HCT116 (cell line): ENCODE results near the gene CRY1. TPM values are rescaled to one million over a fixed set of nuclear protein-coding genes. Genes with fewer than 3 reads are reported as not detected.

Source experiments
- ATAC-seq: fragments of 200-7000 bp; cut with Tn5 transposase; 2 replicates; pipeline ENCODE4 v1.9.1; 2020; ENCODE audit warnings: mild to moderate bottlenecking, moderate library complexity
- BruUV-seq: library from RNA; stranded (reverse); fragments of 400-500 nt; replicated peaks from 2 replicates; lab custom pipeline; 2021; lab: Mats Ljungman, UMichigan
- CTCF ChIA-PET: fragments of 300-600 bp; sonication (Branson Sonifier 250); formaldehyde crosslinking; loops from one replicate; lab custom pipeline; 2021; ENCODE audit warnings: antibody characterized with exemption; lab: Charles Lee
- POLR2A ChIA-PET: fragments of 300-600, 350-600 bp; sonication (Branson Sonifier 250); formaldehyde crosslinking; loops from one replicate; lab custom pipeline; 2021; ENCODE audit warnings: antibody characterized with exemption; lab: Charles Lee
- RAD21 ChIA-PET, 2 experiments: fragments of 300-600 bp; sonication (Branson Sonifier 250); formaldehyde crosslinking; loops; one replicate each; lab custom pipeline; 2023; ENCODE audit warnings: low total read pairs in 2 of 2; ENCODE audit not compliant: uncharacterized antibody in 2 of 2, unreplicated experiment in 2 of 2, low non-redundant PET in 1 of 2; lab: Charles Lee
- DNase-seq: peaks from one replicate; pipeline ENCODE4 v3.0.0-alpha.2; 2010; ENCODE audit warnings: low read depth, low spot score
- H2AFZ ChIP-seq: fragments of 200-600 bp; shearing (Covaris generic), sonication (generic); 2 replicates; pipeline ENCODE4 v1.6.1; 2017; ENCODE audit warnings: low read depth, mixed run types, mixed read lengths, antibody characterized with exemption, low read length; ENCODE audit not compliant: poor library complexity, severe bottlenecking
- H3K27ac ChIP-seq: 2 replicates; pipeline ENCODE4 v1.5.1; 2012; ENCODE audit warnings: low read depth, low read length
- H3K27me3 ChIP-seq: fragments of 200-600 bp; sonication (generic); 2 replicates; pipeline ENCODE4 v1.6.1; 2016; ENCODE audit warnings: mixed run types, low read length, mixed read lengths; ENCODE audit not compliant: insufficient read depth
- H3K36me3 ChIP-seq, 2 experiments: fragments of 200-500 bp in 1 of 2; fragments of 200-600 bp in 1 of 2; sonication (Bioruptor generic) in 1 of 2; sonication (generic) in 1 of 2; 2 replicates each; pipeline versions ENCODE4 v1.5.1 to v1.6.1; 2014 to 2016; ENCODE audit warnings: low read length in 2 of 2, inconsistent platforms in 1 of 2, mixed read lengths in 1 of 2, mixed run types in 1 of 2; ENCODE audit not compliant: insufficient read depth in 2 of 2, control insufficient read depth in 1 of 2
- H3K4me1 ChIP-seq, 2 experiments: fragments of 200-600 bp in 1 of 2; sonication (generic) in 1 of 2; 2 replicates each; pipeline versions ENCODE4 v1.5.1 to v1.6.1; 2012 to 2017; ENCODE audit warnings: low read length in 2 of 2, inconsistent platforms in 1 of 2, mild to moderate bottlenecking in 1 of 2, mixed read lengths in 1 of 2, mixed run types in 1 of 2, moderate library complexity in 1 of 2; ENCODE audit not compliant: insufficient read depth in 2 of 2, control insufficient read depth in 1 of 2
- H3K4me2 ChIP-seq: fragments of 200-600 bp; sonication (generic); 2 replicates; pipeline ENCODE4 v1.6.1; 2017; ENCODE audit warnings: mixed run types, low read length, mixed read lengths
- H3K4me3 ChIP-seq, 2 experiments: fragments of 200-600 bp in 1 of 2; sonication (generic) in 1 of 2; replicated peaks in 1 of 2; 2 replicates each; pipeline ENCODE4 v1.5.1; 2011 to 2016; ENCODE audit warnings: low read length in 2 of 2, control low read depth in 1 of 2, low read depth in 1 of 2, mild to moderate bottlenecking in 1 of 2, mixed read lengths in 1 of 2, mixed run types in 1 of 2
- H3K79me2 ChIP-seq: fragments of 200-600 bp; sonication (generic); 2 replicates; pipeline ENCODE4 v1.6.1; 2017; ENCODE audit warnings: mild to moderate bottlenecking, mixed run types, low read length, moderate library complexity, mixed read lengths; ENCODE audit not compliant: insufficient read depth
- H3K9ac ChIP-seq: fragments of 200-600 bp; sonication (generic); 2 replicates; pipeline ENCODE4 v1.6.1; 2016; ENCODE audit warnings: low read length, mixed read lengths
- H3K9me2 ChIP-seq: fragments of 200-600 bp; sonication (generic), shearing (Covaris generic); 2 replicates; pipeline ENCODE4 v1.6.1; 2017; ENCODE audit warnings: mixed run types, mild to moderate bottlenecking, moderate library complexity; ENCODE audit not compliant: insufficient read depth
- H3K9me3 ChIP-seq, 2 experiments: fragments of 200-500 bp in 1 of 2; fragments of 200-600 bp in 1 of 2; sonication (Bioruptor generic) in 1 of 2; sonication (generic) in 1 of 2; 2 replicates each; pipeline ENCODE4 v1.6.1; 2014 to 2017; ENCODE audit warnings: low read length in 2 of 2, mixed read lengths in 2 of 2, inconsistent platforms in 1 of 2, low read depth in 1 of 2, mild to moderate bottlenecking in 1 of 2, mixed run types in 1 of 2, moderate library complexity in 1 of 2; ENCODE audit not compliant: control insufficient read depth in 1 of 2, insufficient read depth in 1 of 2
- H4K20me1 ChIP-seq: fragments of 200-600 bp; sonication (generic), shearing (Covaris generic); 2 replicates; pipeline ENCODE4 v1.6.1; 2017; ENCODE audit warnings: mixed run types, mild to moderate bottlenecking, moderate library complexity; ENCODE audit not compliant: insufficient read depth
- ATF3 ChIP-seq: IDR thresholded peaks from 2 replicates; pipeline ENCODE4 v1.6.1; 2012
- CEBPB ChIP-seq: IDR thresholded peaks from 2 replicates; pipeline ENCODE4 v1.6.1; 2012; ENCODE audit warnings: low read depth
- CTCF ChIP-seq, 3 experiments: fragments of 200-600 bp in 1 of 3; sonication (generic) in 1 of 3; IDR thresholded peaks in 2 of 3; conservative IDR thresholded peaks in 1 of 3; 2 replicates each; pipeline ENCODE4 v1.5.1; 2012 to 2017; ENCODE audit warnings: low read depth in 2 of 3, low read length in 2 of 3, antibody characterized with exemption in 1 of 3, borderline replicate concordance in 1 of 3, control low read depth in 1 of 3, mild to moderate bottlenecking in 1 of 3, mixed read lengths in 1 of 3, mixed run types in 1 of 3, moderate library complexity in 1 of 3; ENCODE audit not compliant: insufficient read depth in 1 of 3
- EZH2 ChIP-seq: fragments of 200-600 bp; sonication (generic); IDR thresholded peaks from 2 replicates; pipeline ENCODE4 v1.6.1; 2017; ENCODE audit warnings: antibody characterized with exemption, mixed run types
- FOSL1 ChIP-seq: IDR thresholded peaks from 2 replicates; pipeline ENCODE4 v1.6.1; 2012; ENCODE audit warnings: low read depth
- POLR2A ChIP-seq: IDR thresholded peaks from 2 replicates; pipeline ENCODE4 v1.7.0; 2011; ENCODE audit warnings: borderline replicate concordance; ENCODE audit not compliant: insufficient read depth, insufficient read length; ENCODE audit errors: extremely low read depth
- RAD21 ChIP-seq: IDR thresholded peaks from 2 replicates; pipeline ENCODE4 v1.6.1; 2012; ENCODE audit warnings: low read depth, mild to moderate bottlenecking
- REST ChIP-seq: IDR thresholded peaks from 2 replicates; pipeline ENCODE4 v1.6.1; 2012; ENCODE audit warnings: low read depth
- TCF7L2 ChIP-seq: IDR thresholded peaks from 2 replicates; pipeline ENCODE4 v1.7.0; 2011; ENCODE audit warnings: borderline replicate concordance, inconsistent platforms; ENCODE audit not compliant: insufficient read depth, insufficient read length; ENCODE audit errors: extremely low read depth
- ZNF274 ChIP-seq: fragments of 200-500 bp; sonication (Bioruptor generic); IDR thresholded peaks from 2 replicates; pipeline ENCODE4 v1.6.1; 2014; ENCODE audit warnings: mild to moderate bottlenecking, low read depth, low read length, inconsistent platforms
- intact Hi-C: fragments of 100-400 bp; cut with micrococcal nuclease; formaldehyde crosslinking; loops from 2 replicates; pipeline ENCODE4 v1.10.0; 2022
- total RNA-seq: library from RNA; stranded (reverse); gene quantifications from one replicate; pipeline ENCODE4 v1.2.1, GENCODE V29; 2021; ENCODE audit not compliant: unreplicated experiment

The CRY1 gene
- total RNA-seq, 1 experiment from 2014 or later: 16.3 TPM

- ChIA-PET CTCF (interaction anchor here (1.1 kb wide), 1 partner anchor 40 kb away, joined by 3 read pairs; no protein-coding TSS in a partner anchor), POLR2A (no interaction called here), RAD21 (no interaction called here)
- no peaks in the 10 kb centered on the region for H3K9me3 ChIP-seq
- no peaks in the 10 kb centered on the region for H3K79me2 ChIP-seq
- H3K4me3 ChIP-seq: no peak overlapping the region
- H3K27ac ChIP-seq: no peak overlapping the region
- no peak for ATAC-seq
- H3K36me3 ChIP-seq: no peaks in the 10 kb centered on the region
- H3K9me2 ChIP-seq: no peaks in the 10 kb centered on the region
- no TSS peak for BruUV-seq
- no peak for DNase-seq
- H4K20me1 ChIP-seq: no peaks in the 10 kb centered on the region; the same call in 1 of the 2 replicates
- H3K4me2 ChIP-seq: no peak overlapping the region
- H2AFZ ChIP-seq: no peak overlapping the region
- intact Hi-C loops: no loop called here
- H3K9ac ChIP-seq: no peak overlapping the region
- no peak for TF ChIP-seq FOSL1
- TF ChIP-seq TCF7L2: no peak
- TF ChIP-seq CTCF (IDR thresholded peaks at IDR 0.05 in 2 of 3, conservative IDR thresholded peaks at IDR 0.05 in 1 of 3; ENCODE audit: borderline replicate concordance in 1 of 3, insufficient read depth in 1 of 3, low read depth in 2 of 3, low read length in 2 of 3): no peak
- no peak for TF ChIP-seq RAD21
- TF ChIP-seq ATF3: no peak
- no peak for TF ChIP-seq CEBPB
- TF ChIP-seq POLR2A: no peak
- no peak for TF ChIP-seq EZH2
- TF ChIP-seq REST: no peak
- no peak for TF ChIP-seq ZNF274
- no peaks in the 10 kb centered on the region for H3K27me3 ChIP-seq
- H3K4me1 ChIP-seq: peaks cover 0 to 5% of the 10 kb centered on the region in 2 experiments; a peak in 2 of 4 replicates
These were observed 39.6 kb downstream of the CRY1 start for GRCh38 chr12:107053709-107054108.
